Fibroblast of lung (primary cell): ENCODE data around the gene HOXB5. TPM values are rescaled to one million over a fixed set of nuclear protein-coding genes. Genes with fewer than 3 reads are reported as not detected.

Source experiments
- DNase-seq, 2 donors: peaks; one replicate each; pipeline versions ENCODE4 v3.0.0 to v3.0.0-alpha.2; 2010; ENCODE audit warnings: low read depth in 2 of 2
- H2AFZ ChIP-seq: 2 replicates; pipeline ENCODE4 v1.5.1; 2012; ENCODE audit warnings: low read length, control low read depth, inconsistent platforms
- H3K27ac ChIP-seq: 2 replicates; pipeline ENCODE4 v1.5.1; 2011; ENCODE audit warnings: low read length, control low read depth; ENCODE audit not compliant: insufficient read depth
- H3K27me3 ChIP-seq: 2 replicates; pipeline ENCODE4 v1.5.1; 2011; ENCODE audit warnings: mild to moderate bottlenecking, low read length; ENCODE audit not compliant: control insufficient read depth, insufficient read depth
- H3K36me3 ChIP-seq: 2 replicates; pipeline ENCODE4 v1.5.1; 2011; ENCODE audit warnings: low read length; ENCODE audit not compliant: control insufficient read depth, insufficient read depth
- H3K4me1 ChIP-seq: 2 replicates; pipeline ENCODE4 v1.5.1; 2011; ENCODE audit warnings: low read length; ENCODE audit not compliant: control insufficient read depth, insufficient read depth; ENCODE audit errors: extremely low read depth
- H3K4me2 ChIP-seq: 2 replicates; pipeline ENCODE4 v1.5.1; 2011; ENCODE audit warnings: low read length, control low read depth; ENCODE audit not compliant: insufficient read depth; ENCODE audit errors: extremely low read depth
- H3K4me3 ChIP-seq, 4 experiments: fragments of 200-600 bp in 1 of 4; sonication (generic) in 1 of 4; replicated peaks in 1 of 4; 2 replicates each; pipeline ENCODE4 v1.5.1; 2011 to 2016; ENCODE audit warnings: low read length in 4 of 4, low read depth in 3 of 4, mild to moderate bottlenecking in 3 of 4, control low read depth in 2 of 4, inconsistent platforms in 1 of 4, mixed read lengths in 1 of 4; ENCODE audit not compliant: insufficient read depth in 1 of 4; ENCODE audit errors: control extremely low read depth in 1 of 4
- H3K79me2 ChIP-seq: 2 replicates; pipeline ENCODE4 v1.5.1; 2012; ENCODE audit warnings: mild to moderate bottlenecking, low read length, inconsistent platforms; ENCODE audit not compliant: control insufficient read depth, insufficient read depth
- H3K9ac ChIP-seq: 2 replicates; pipeline ENCODE4 v1.5.1; 2011; ENCODE audit warnings: mild to moderate bottlenecking, low read length, control low read depth; ENCODE audit not compliant: insufficient read depth
- H3K9me3 ChIP-seq: 2 replicates; pipeline ENCODE4 v1.5.1; 2012; ENCODE audit warnings: low read depth, low read length; ENCODE audit not compliant: control insufficient read depth, insufficient read depth
- H4K20me1 ChIP-seq: 2 replicates; pipeline ENCODE4 v1.5.1; 2011; ENCODE audit warnings: low read length; ENCODE audit not compliant: control insufficient read depth, insufficient read depth; ENCODE audit errors: extremely low read depth
- EZH2 ChIP-seq: IDR thresholded peaks from 2 replicates; pipeline ENCODE4 v1.5.1; 2012; ENCODE audit warnings: low read length, control low read depth, mild to moderate bottlenecking; ENCODE audit errors: missing control alignments
- polyA plus RNA-seq, 2 donors: library from polyadenylated mRNA; depleted of rRNA in 1 of 2; stranded (reverse) in 1 of 2; unstranded in 1 of 2; fragments of >200 nt; gene quantifications; 2 replicates each; pipeline ENCODE4 v1.2.1, GENCODE V29; 2011 to 2012; ENCODE audit warnings: missing spikeins in 1 of 2
- total RNA-seq: library from RNA; depleted of rRNA; stranded (reverse); fragments of >200 nt; gene quantifications from 2 replicates; pipeline ENCODE4 v1.2.1, GENCODE V29; 2014
- TF ChIP-seq, protein P1 (sequence below), 2 donors: IDR thresholded peaks in 1 of 2; conservative IDR thresholded peaks in 1 of 2; 1 replicate in 1 of 2; 2 replicates in 1 of 2; pipeline ENCODE4 v1.5.1; 2011 to 2012; ENCODE audit warnings: low read length in 2 of 2, control low read depth in 1 of 2, inconsistent platforms in 1 of 2, low read depth in 1 of 2, mild to moderate bottlenecking in 1 of 2

Gene HOXB5
- total and polyA plus RNA-seq, 2 donors (not counting 1 experiment from before 2014, with no cell fraction given), result 2.1 to 9.4 TPM

GRCh38 chr17:48589060-48589830, 4.3 kb downstream of the HOXB5 start:
- no peaks in the 10 kb centered on the region for H4K20me1 ChIP-seq
- H2AFZ ChIP-seq, result no peak overlapping the region

DNA sequence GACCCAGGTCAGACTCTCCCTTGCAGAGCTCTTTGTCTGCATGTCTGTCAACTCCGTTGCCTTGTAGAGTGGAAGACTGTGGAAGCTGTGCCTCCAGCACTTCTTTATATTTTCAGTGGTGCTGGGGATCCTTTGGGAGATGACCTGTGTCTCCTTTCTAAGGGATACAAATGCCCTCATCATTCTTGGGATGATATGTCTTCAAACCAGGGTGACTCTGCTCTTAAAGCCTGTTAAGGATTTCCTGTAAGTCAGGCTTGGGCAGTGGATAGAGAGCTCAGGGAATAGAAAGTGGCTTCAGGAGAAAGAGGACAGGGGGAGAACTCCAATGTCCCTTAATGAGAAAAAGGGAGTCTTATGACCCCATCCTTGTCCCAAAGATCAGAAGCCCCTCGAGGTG, 5.1 kb downstream of the HOXB5 start:
- H3K36me3 ChIP-seq, result peaks cover 5% of the 10 kb centered on the region
- TF ChIP-seq, protein P1, sequence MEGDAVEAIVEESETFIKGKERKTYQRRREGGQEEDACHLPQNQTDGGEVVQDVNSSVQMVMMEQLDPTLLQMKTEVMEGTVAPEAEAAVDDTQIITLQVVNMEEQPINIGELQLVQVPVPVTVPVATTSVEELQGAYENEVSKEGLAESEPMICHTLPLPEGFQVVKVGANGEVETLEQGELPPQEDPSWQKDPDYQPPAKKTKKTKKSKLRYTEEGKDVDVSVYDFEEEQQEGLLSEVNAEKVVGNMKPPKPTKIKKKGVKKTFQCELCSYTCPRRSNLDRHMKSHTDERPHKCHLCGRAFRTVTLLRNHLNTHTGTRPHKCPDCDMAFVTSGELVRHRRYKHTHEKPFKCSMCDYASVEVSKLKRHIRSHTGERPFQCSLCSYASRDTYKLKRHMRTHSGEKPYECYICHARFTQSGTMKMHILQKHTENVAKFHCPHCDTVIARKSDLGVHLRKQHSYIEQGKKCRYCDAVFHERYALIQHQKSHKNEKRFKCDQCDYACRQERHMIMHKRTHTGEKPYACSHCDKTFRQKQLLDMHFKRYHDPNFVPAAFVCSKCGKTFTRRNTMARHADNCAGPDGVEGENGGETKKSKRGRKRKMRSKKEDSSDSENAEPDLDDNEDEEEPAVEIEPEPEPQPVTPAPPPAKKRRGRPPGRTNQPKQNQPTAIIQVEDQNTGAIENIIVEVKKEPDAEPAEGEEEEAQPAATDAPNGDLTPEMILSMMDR (conservative IDR thresholded peaks at IDR 0.05 in 1 of 2, IDR thresholded peaks at IDR 0.05 in 1 of 2; ENCODE audit: low read depth in 1 of 2, low read length in 2 of 2), result no peak
- no peak for TF ChIP-seq EZH2
- peak overlapping the region; percentile 83 to 98 (median 92) for H3K4me3 ChIP-seq
- peaks cover 6% of the 10 kb centered on the region for H3K4me1 ChIP-seq
- H3K27me3 ChIP-seq, result no peaks in the 10 kb centered on the region
- peak overlapping the region; percentile 98 for H3K4me2 ChIP-seq
- H3K27ac ChIP-seq, result peak overlapping the region; percentile 98
- H4K20me1 ChIP-seq, result no peaks in the 10 kb centered on the region
- H3K9me3 ChIP-seq, result no peaks in the 10 kb centered on the region
- no peak overlapping the region for H2AFZ ChIP-seq
- DNase-seq, result peak in 1 of 2 donors; percentile 48
- peak overlapping the region; percentile 94 for H3K9ac ChIP-seq
- peaks cover 100% of the 10 kb centered on the region for H3K79me2 ChIP-seq

More at GRCh38 chr17:48589060-48589830, 4.3 kb downstream of the HOXB5 start:
- peaks cover under 1% of the 10 kb centered on the region for H3K4me1 ChIP-seq
- peak overlapping the region; percentile 98 for H3K4me2 ChIP-seq
- H3K27ac ChIP-seq, result peak overlapping the region; percentile 98
- peaks cover 5% of the 10 kb centered on the region for H3K36me3 ChIP-seq
- peak overlapping the region; percentile 83 to 98 (median 92) for H3K4me3 ChIP-seq
- H3K79me2 ChIP-seq, result peaks cover 97% of the 10 kb centered on the region
- no peak for TF ChIP-seq EZH2
- TF ChIP-seq, protein P1 (conservative IDR thresholded peaks at IDR 0.05 in 1 of 2, IDR thresholded peaks at IDR 0.05 in 1 of 2; ENCODE audit: low read depth in 1 of 2, low read length in 2 of 2), result no peak
- peak overlapping the region; percentile 94 for H3K9ac ChIP-seq
- no peaks in the 10 kb centered on the region for H3K27me3 ChIP-seq
- peak in 1 of 2 donors; percentile 49 for DNase-seq
- H3K9me3 ChIP-seq, result no peaks in the 10 kb centered on the region

- Histone ChIP-seq H3K9me3 (no peaks in the 10 kb centered on the region), H2AFZ (no peak overlapping the region), H3K4me1 (peaks cover 11% of the 10 kb centered on the region), H3K9ac (peak overlapping the region; percentile 94), H3K27ac (peak overlapping the region; percentile 98), H3K79me2 (peaks cover 100% of the 10 kb centered on the region), H3K36me3 (peaks cover 5% of the 10 kb centered on the region), H4K20me1 (no peaks in the 10 kb centered on the region), H3K4me2 (peak overlapping the region; percentile 98), H3K27me3 (no peaks in the 10 kb centered on the region), H3K4me3 (peak overlapping the region; percentile 83 to 98 (median 92))
- no peak for DNase-seq
- TF ChIP-seq, protein P1 (conservative IDR thresholded peaks at IDR 0.05 in 1 of 2, IDR thresholded peaks at IDR 0.05 in 1 of 2; ENCODE audit: low read depth in 1 of 2, low read length in 2 of 2), result no peak
- TF ChIP-seq EZH2, result no peak
These were observed 5.5 kb downstream of the HOXB5 start for GRCh38 chr17:48588074-48588415.
